K562 (cell line): ENCODE measurements around the gene HOXA5. TPM values are rescaled to one million over a fixed set of nuclear protein-coding genes. Genes with fewer than 3 reads are reported as not detected.

ENCODE experiments used
- ATAC-seq: fragments of 200-7000 bp; cut with Tn5 transposase; 3 replicates; pipeline ENCODE4 v1.9.1; 2020; ENCODE audit warnings: moderate library complexity
- BruUV-seq: library from RNA; stranded (reverse); fragments of 400-500 nt; replicated peaks from 2 replicates; lab custom pipeline; 2021; lab: Mats Ljungman, UMichigan
- CTCF ChIA-PET: fragments of 300-600 bp; formaldehyde crosslinking; extraction: SDS; loops from one replicate; lab custom pipeline; 2021; ENCODE audit warnings: low intra/inter-chr PET ratio; lab: Yijun Ruan, JAX
- POLR2A ChIA-PET: fragments of 300-600, 350-650 bp; sonication (Branson Sonifier 250); formaldehyde crosslinking; extraction: SDS; loops from one replicate; lab custom pipeline; 2021; ENCODE audit warnings: antibody characterized with exemption, inconsistent platforms; lab: Yijun Ruan, JAX
- DNase-seq, 4 experiments: peaks; one replicate each; pipeline versions ENCODE4 v3.0.0 to v3.0.0-alpha.2; 2011 to 2018; ENCODE audit warnings: low spot score in 3 of 4, mixed read lengths in 3 of 4; ENCODE audit errors: extremely low read depth in 1 of 4
- FAIRE-seq: peaks from 2 replicates; lab custom pipeline; 2011; peaks lifted over from hg19 to GRCh38; lab: Jason Lieb, UNC
- H2AFZ ChIP-seq: 2 replicates; pipeline ENCODE4 v1.6.0; 2011; ENCODE audit warnings: low read depth, low read length, control low read depth, inconsistent platforms
- H3K27ac ChIP-seq: fragments of 200-600 bp; 3 replicates; pipeline ENCODE4 v1.8.0; 2011; ENCODE audit warnings: low read depth, mild to moderate bottlenecking, control low read depth, inconsistent platforms, low read length, moderate library complexity, mixed read lengths; ENCODE audit errors: extremely low read depth
- H3K27me3 ChIP-seq, 2 experiments: fragments of 300-600 bp in 1 of 2; 2 replicates in 1 of 2; 3 replicates in 1 of 2; pipeline versions ENCODE4 v1.6.0 to v1.8.0; 2011; ENCODE audit warnings: inconsistent platforms in 2 of 2, low read length in 2 of 2, mild to moderate bottlenecking in 1 of 2, mixed read lengths in 1 of 2, moderate library complexity in 1 of 2; ENCODE audit not compliant: control insufficient read depth in 2 of 2, insufficient read depth in 2 of 2
- H3K36me3 ChIP-seq: fragments of 300-600 bp; 3 replicates; pipeline ENCODE4 v1.8.0; 2011; ENCODE audit warnings: mild to moderate bottlenecking, low read length, inconsistent platforms; ENCODE audit not compliant: control insufficient read depth, insufficient read depth
- H3K4me1 ChIP-seq, 2 experiments: fragments of 200-600 bp in 1 of 2; replicated peaks in 1 of 2; 2 replicates in 1 of 2; 3 replicates in 1 of 2; pipeline versions ENCODE4 v1.5.1 to v1.8.0; 2011; ENCODE audit warnings: inconsistent platforms in 2 of 2, low read length in 2 of 2, mild to moderate bottlenecking in 1 of 2, mixed read lengths in 1 of 2, moderate library complexity in 1 of 2; ENCODE audit not compliant: control insufficient read depth in 2 of 2, insufficient read depth in 2 of 2
- H3K4me2 ChIP-seq: 2 replicates; pipeline ENCODE4 v1.6.1; 2011; ENCODE audit warnings: low read length, control low read depth, inconsistent platforms, mixed read lengths; ENCODE audit not compliant: insufficient read depth
- H3K4me3 ChIP-seq: fragments of 200-600 bp; sonication (generic), shearing (Covaris generic); 2 replicates; pipeline ENCODE4 v1.5.1; 2016; ENCODE audit warnings: control low read depth, inconsistent platforms
- H3K79me2 ChIP-seq: fragments of 200-600 bp; 3 replicates; pipeline ENCODE4 v1.8.0; 2011; ENCODE audit warnings: low read length, inconsistent platforms; ENCODE audit not compliant: control insufficient read depth, insufficient read depth
- H3K9ac ChIP-seq, 2 experiments: 2 replicates each; pipeline versions ENCODE4 v1.6.0 to v1.6.1; 2011; ENCODE audit warnings: low read depth in 2 of 2, low read length in 2 of 2, control low read depth in 1 of 2, inconsistent platforms in 1 of 2, mild to moderate bottlenecking in 1 of 2, mixed read lengths in 1 of 2; ENCODE audit not compliant: insufficient read depth in 1 of 2
- H3K9me1 ChIP-seq: one replicate; pipeline ENCODE4 v1.6.0; 2011; ENCODE audit warnings: inconsistent platforms, mild to moderate bottlenecking, low read length, moderate library complexity; ENCODE audit not compliant: control insufficient read depth, insufficient read depth
- H3K9me3 ChIP-seq: replicated peaks from 2 replicates; pipeline ENCODE4 v1.5.1; 2011; ENCODE audit warnings: low read depth, low read length, inconsistent platforms; ENCODE audit not compliant: control insufficient read depth, insufficient read depth
- H4K20me1 ChIP-seq: replicated peaks from 2 replicates; pipeline ENCODE4 v1.6.1; 2011; ENCODE audit warnings: low read length, inconsistent platforms, mixed read lengths; ENCODE audit not compliant: control insufficient read depth, insufficient read depth
- DACH1 ChIP-seq: fragments of 450-650 bp; IDR thresholded peaks from 2 replicates; pipeline ENCODE4 v1.6.1; 2018; ENCODE audit not compliant: partially characterized antibody
- E4F1 ChIP-seq: fragments of 250-450 bp; sonication (Bioruptor Pico); IDR thresholded peaks from 2 replicates; pipeline ENCODE4 v1.5.0; 2021; ENCODE audit warnings: mild to moderate bottlenecking, borderline replicate concordance
- EGR1 ChIP-seq: fragments of 450-650 bp; conservative IDR thresholded peaks from 2 replicates; pipeline ENCODE4 v1.6.1; 2017; ENCODE audit warnings: mild to moderate bottlenecking
- HOXB6 ChIP-seq: fragments of 250-450 bp; sonication (Bioruptor Pico); IDR thresholded peaks from 2 replicates; pipeline ENCODE4 v1.5.1; 2022; ENCODE audit warnings: mild to moderate bottlenecking, borderline replicate concordance
- ILF3 ChIP-seq: fragments of 450-650 bp; IDR thresholded peaks from 2 replicates; pipeline ENCODE4 v1.6.1; 2018; ENCODE audit warnings: antibody characterized with exemption, mild to moderate bottlenecking, moderate library complexity, borderline replicate concordance
- KLF10 ChIP-seq: fragments of 250-450 bp; sonication (Bioruptor Pico); IDR thresholded peaks from 2 replicates; pipeline ENCODE4 v1.6.1; 2021; ENCODE audit warnings: matching md5 sums
- MBD1 ChIP-seq: fragments of 250-450 bp; sonication (Bioruptor Pico); IDR thresholded peaks from 2 replicates; pipeline ENCODE4 v1.8.0; 2022; ENCODE audit warnings: inconsistent platforms
- MEIS2 ChIP-seq: fragments of 450-650 bp; IDR thresholded peaks from 2 replicates; pipeline ENCODE4 v1.6.1; 2014; ENCODE audit warnings: mild to moderate bottlenecking; ENCODE audit not compliant: partially characterized antibody
- MIER1 ChIP-seq: fragments of 450-650 bp; IDR thresholded peaks from 2 replicates; pipeline ENCODE4 v1.6.1; 2016; ENCODE audit warnings: antibody characterized with exemption, mild to moderate bottlenecking, low read depth
- NFRKB ChIP-seq: fragments of 450-650 bp; IDR thresholded peaks from 2 replicates; pipeline ENCODE4 v1.6.1; 2016; ENCODE audit warnings: low read depth
- POLR2A ChIP-seq: fragments of 450-650 bp; conservative IDR thresholded peaks from 2 replicates; pipeline ENCODE4 v1.6.1; 2016
- RAD51 ChIP-seq: fragments of 450-650 bp; IDR thresholded peaks from 2 replicates; pipeline ENCODE4 v1.7.1; 2016; ENCODE audit warnings: low read depth, mild to moderate bottlenecking, borderline replicate concordance
- ZFP91 ChIP-seq: sonication (generic); formaldehyde crosslinking; IDR thresholded peaks from 2 replicates; pipeline ENCODE4 v1.8.0; 2022; ENCODE audit warnings: mild to moderate bottlenecking, missing genetic modification reagents
- ZNF121 ChIP-seq: sonication (generic); formaldehyde crosslinking; conservative IDR thresholded peaks from 2 replicates; pipeline ENCODE4 v1.8.0; 2022; ENCODE audit warnings: missing genetic modification reagents
- ZNF133 ChIP-seq: fragments of 250-450 bp; sonication (Bioruptor Pico); IDR thresholded peaks from 2 replicates; pipeline ENCODE4 v1.4.0; 2020; ENCODE audit warnings: mild to moderate bottlenecking
- ZNF449 ChIP-seq: fragments of 250-450 bp; sonication (Bioruptor Pico); IDR thresholded peaks from 2 replicates; pipeline ENCODE4 v1.8.0; 2022; ENCODE audit warnings: moderate library complexity, mild to moderate bottlenecking, inconsistent platforms
- ZNF695 ChIP-seq: fragments of 450-650 bp; formaldehyde crosslinking; IDR thresholded peaks from 2 replicates; pipeline ENCODE4 v1.4.0; 2020; ENCODE audit warnings: mild to moderate bottlenecking, moderate library complexity
- ZNF830 ChIP-seq: fragments of 250-450 bp; sonication (Bioruptor Pico); IDR thresholded peaks from 2 replicates; pipeline ENCODE4 v1.5.0; 2021; ENCODE audit warnings: mild to moderate bottlenecking
- WGBS: fragments of 100-300 bp; shearing (Covaris generic); methylation state at CpG from one replicate; pipeline ENCODE4 v1.1.6; 2016; ENCODE audit warnings: low coverage, mixed read lengths; ENCODE audit not compliant: insufficient coverage; ENCODE audit errors: missing lambda C conversion rate; 5-methylcytosine and 5-hydroxymethylcytosine counted together
- in situ Hi-C: fragments of 300-500 bp; cut with MboI; formaldehyde crosslinking; loops from 4 replicates; pipeline ENCODE4 v1.15.0; 2018; ENCODE audit warnings: inconsistent platforms, mixed read lengths
- intact Hi-C: fragments of 100-400 bp; cut with micrococcal nuclease; formaldehyde crosslinking; loops from 2 replicates; pipeline ENCODE4 v1.14.2; 2022
- polyA plus RNA-seq, 8 experiments: library from polyadenylated mRNA; depleted of rRNA in 4 of 8; stranded (reverse) in 5 of 8; unstranded in 3 of 8; fragments of >200 nt; fragmentation: Nextera tagmentation in 2 of 8; fragmentation: Illumina TruSeq in 1 of 8; extraction: Ambion mirVana in 2 of 8; extraction: Trizol in 1 of 8; gene quantifications; 2 replicates each; pipeline versions ENCODE4 v1.2.1 to v1.2.3, GENCODE V29; 2011 to 2014; ENCODE audit warnings: inconsistent platforms in 1 of 8, missing spikeins in 1 of 8
- total RNA-seq, 7 experiments: library from RNA; depleted of rRNA in 6 of 7; stranded (reverse); fragments of >200 nt in 6 of 7; fragmentation: Illumina TruSeq in 2 of 7; extraction: Trizol in 2 of 7; gene quantifications; 2 replicates each; pipeline versions ENCODE4 v1.2.1 to v1.2.3, GENCODE V29; 2011 to 2021; ENCODE audit warnings: low replicate concordance in 1 of 7

HOXA5 gene
- total and polyA plus RNA-seq, 9 of the 15 experiments (the other 6 are each of a cell fraction or from before 2014, with no cell fraction given), result 0.13 TPM; not detected in 8

- FAIRE-seq (no peak), ATAC-seq (no peak), DNase-seq (no peak)
- in situ Hi-C loops, result loop anchor here (25.0 kb wide), 3 partner anchors 648 to 1273 kb away; no protein-coding TSS in a partner anchor
- Histone ChIP-seq H3K9me3 (no peaks in the 10 kb centered on the region), H3K4me2 (no peak overlapping the region), H4K20me1 (no peaks in the 10 kb centered on the region), H3K27ac (no peak overlapping the region), H3K4me3 (no peak overlapping the region), H3K36me3 (no peaks in the 10 kb centered on the region), H3K27me3 (peaks cover 18 to 77% of the 10 kb centered on the region in 2 experiments), H3K4me1 (peaks cover 0 to 26% of the 10 kb centered on the region in 2 experiments; a peak in 2 of 5 replicates), H3K9ac (no peak overlapping the region), H2AFZ (no peak overlapping the region; the same call in 1 of the 2 replicates), H3K9me1 (no peaks in the 10 kb centered on the region), H3K79me2 (no peaks in the 10 kb centered on the region)
- TF ChIP-seq ZNF449 (CRISPR knock-in tag), result no peak
- no peak for TF ChIP-seq ILF3
- no peak for TF ChIP-seq ZNF133 (CRISPR knock-in tag)
- TF ChIP-seq ZNF121 (CRISPR knock-in tag), result no peak
- TF ChIP-seq ZNF830, result no peak
- TF ChIP-seq KLF10 (CRISPR knock-in tag), result no peak
- no peak for TF ChIP-seq HOXB6
- TF ChIP-seq DACH1, result no peak
- no peak for TF ChIP-seq POLR2A
- TF ChIP-seq MEIS2, result no peak
- no peak for TF ChIP-seq E4F1
- TF ChIP-seq ZFP91 (CRISPR knock-in tag), result no peak
- no peak for TF ChIP-seq ZNF695 (CRISPR knock-in tag)
- TF ChIP-seq MIER1, result no peak
- no peak for TF ChIP-seq MBD1 (CRISPR knock-in tag)
- TF ChIP-seq EGR1, result no peak
- no peak for TF ChIP-seq RAD51
- no peak for TF ChIP-seq NFRKB
- ChIA-PET CTCF (interaction anchor here (0.7 to 2.5 kb wide), 4 partner anchors 473 to 792 kb away, joined by 3 to 9 read pairs (median 6); no protein-coding TSS in a partner anchor), POLR2A (no interaction called here)
- BruUV-seq, result no TSS peak
- intact Hi-C loops, result loop anchor here (2.0 to 5.0 kb wide), 5 partner anchors 298 to 1268 kb away; partner anchors contain the start of genes SKAP2 and SNX10
- WGBS, result 66% methylated on average over 21 of the region's 23 CpGs
Observed at GRCh38 chr7:27160145-27160545, 16.7 kb upstream of the HOXA5 start.
